ENCODE measurements around the gene ARHGAP40. TPM values are rescaled to one million over a fixed set of nuclear protein-coding genes. Genes with fewer than 3 reads are reported as not detected.

ARHGAP40 gene
- total and polyA plus RNA-seq, 9 of the 15 experiments (the other 6 are each of a cell fraction or from before 2014, with no cell fraction given): not detected

DNA sequence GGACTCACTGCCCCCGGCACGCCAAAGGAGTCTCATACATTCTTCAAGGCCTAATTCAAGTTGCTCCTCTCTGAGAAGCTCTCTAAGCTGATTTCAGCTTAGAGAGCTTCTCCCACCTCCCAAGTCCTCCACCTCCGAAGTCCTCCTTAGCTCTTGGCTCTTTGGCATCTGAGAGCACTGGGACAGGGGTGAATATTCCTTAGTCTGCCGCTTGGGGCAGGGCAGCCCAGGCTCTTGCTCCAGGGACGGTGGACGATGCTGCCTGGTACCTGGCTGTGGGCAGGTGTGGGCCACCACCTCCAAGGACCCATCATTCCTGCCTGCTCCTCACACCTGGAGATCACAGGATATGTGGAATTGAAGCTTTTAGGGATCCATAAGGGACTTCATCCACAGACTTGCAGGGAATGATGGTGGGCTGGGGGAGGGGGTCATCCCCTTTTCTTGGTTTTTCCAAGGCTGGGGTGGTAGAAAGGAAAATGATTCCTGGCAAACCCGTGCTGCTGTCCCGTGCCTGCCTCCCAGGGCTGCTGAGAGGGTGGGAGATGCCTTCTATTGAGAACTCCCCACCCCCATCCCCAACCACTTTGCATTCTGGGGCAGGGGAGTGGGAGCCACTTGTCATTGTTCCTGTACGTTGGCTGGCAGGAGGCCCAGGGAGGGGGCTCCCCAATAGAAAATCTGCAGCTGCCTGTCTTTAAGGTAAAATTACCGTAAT, 57.4 kb downstream of the ARHGAP40 start (continued):
- TF ChIP-seq, protein P1, sequence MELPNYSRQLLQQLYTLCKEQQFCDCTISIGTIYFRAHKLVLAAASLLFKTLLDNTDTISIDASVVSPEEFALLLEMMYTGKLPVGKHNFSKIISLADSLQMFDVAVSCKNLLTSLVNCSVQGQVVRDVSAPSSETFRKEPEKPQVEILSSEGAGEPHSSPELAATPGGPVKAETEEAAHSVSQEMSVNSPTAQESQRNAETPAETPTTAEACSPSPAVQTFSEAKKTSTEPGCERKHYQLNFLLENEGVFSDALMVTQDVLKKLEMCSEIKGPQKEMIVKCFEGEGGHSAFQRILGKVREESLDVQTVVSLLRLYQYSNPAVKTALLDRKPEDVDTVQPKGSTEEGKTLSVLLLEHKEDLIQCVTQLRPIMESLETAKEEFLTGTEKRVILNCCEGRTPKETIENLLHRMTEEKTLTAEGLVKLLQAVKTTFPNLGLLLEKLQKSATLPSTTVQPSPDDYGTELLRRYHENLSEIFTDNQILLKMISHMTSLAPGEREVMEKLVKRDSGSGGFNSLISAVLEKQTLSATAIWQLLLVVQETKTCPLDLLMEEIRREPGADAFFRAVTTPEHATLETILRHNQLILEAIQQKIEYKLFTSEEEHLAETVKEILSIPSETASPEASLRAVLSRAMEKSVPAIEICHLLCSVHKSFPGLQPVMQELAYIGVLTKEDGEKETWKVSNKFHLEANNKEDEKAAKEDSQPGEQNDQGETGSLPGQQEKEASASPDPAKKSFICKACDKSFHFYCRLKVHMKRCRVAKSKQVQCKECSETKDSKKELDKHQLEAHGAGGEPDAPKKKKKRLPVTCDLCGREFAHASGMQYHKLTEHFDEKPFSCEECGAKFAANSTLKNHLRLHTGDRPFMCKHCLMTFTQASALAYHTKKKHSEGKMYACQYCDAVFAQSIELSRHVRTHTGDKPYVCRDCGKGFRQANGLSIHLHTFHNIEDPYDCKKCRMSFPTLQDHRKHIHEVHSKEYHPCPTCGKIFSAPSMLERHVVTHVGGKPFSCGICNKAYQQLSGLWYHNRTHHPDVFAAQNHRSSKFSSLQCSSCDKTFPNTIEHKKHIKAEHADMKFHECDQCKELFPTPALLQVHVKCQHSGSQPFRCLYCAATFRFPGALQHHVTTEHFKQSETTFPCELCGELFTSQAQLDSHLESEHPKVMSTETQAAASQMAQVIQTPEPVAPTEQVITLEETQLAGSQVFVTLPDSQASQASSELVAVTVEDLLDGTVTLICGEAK (IDR thresholded peaks at IDR 0.05): no peak
- TF ChIP-seq, protein P1 (CRISPR knock-in tag; IDR thresholded peaks at IDR 0.05): 0 out of 2 replicates have a peak, but pooled peaks have one; percentile 14
- TF ChIP-seq ZNF778 (CRISPR knock-in tag; IDR thresholded peaks at IDR 0.05): no peak
- TF ChIP-seq, protein P2, sequence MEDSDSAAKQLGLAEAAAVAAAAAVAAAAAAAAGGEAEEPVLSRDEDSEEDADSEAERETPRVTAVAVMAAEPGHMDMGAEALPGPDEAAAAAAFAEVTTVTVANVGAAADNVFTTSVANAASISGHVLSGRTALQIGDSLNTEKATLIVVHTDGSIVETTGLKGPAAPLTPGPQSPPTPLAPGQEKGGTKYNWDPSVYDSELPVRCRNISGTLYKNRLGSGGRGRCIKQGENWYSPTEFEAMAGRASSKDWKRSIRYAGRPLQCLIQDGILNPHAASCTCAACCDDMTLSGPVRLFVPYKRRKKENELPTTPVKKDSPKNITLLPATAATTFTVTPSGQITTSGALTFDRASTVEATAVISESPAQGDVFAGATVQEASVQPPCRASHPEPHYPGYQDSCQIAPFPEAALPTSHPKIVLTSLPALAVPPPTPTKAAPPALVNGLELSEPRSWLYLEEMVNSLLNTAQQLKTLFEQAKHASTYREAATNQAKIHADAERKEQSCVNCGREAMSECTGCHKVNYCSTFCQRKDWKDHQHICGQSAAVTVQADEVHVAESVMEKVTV (CRISPR knock-in tag; IDR thresholded peaks at IDR 0.05): 0 out of 2 replicates have a peak, but pooled peaks have one; percentile 19
- TF ChIP-seq, protein P3, sequence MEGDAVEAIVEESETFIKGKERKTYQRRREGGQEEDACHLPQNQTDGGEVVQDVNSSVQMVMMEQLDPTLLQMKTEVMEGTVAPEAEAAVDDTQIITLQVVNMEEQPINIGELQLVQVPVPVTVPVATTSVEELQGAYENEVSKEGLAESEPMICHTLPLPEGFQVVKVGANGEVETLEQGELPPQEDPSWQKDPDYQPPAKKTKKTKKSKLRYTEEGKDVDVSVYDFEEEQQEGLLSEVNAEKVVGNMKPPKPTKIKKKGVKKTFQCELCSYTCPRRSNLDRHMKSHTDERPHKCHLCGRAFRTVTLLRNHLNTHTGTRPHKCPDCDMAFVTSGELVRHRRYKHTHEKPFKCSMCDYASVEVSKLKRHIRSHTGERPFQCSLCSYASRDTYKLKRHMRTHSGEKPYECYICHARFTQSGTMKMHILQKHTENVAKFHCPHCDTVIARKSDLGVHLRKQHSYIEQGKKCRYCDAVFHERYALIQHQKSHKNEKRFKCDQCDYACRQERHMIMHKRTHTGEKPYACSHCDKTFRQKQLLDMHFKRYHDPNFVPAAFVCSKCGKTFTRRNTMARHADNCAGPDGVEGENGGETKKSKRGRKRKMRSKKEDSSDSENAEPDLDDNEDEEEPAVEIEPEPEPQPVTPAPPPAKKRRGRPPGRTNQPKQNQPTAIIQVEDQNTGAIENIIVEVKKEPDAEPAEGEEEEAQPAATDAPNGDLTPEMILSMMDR (IDR thresholded peaks at IDR 0.05 in 2 of 3, conservative IDR thresholded peaks at IDR 0.05 in 1 of 3; ENCODE audit: insufficient read depth in 2 of 3, low read depth in 1 of 3, low read length in 3 of 3): peak; percentile 81 to 86 (median 81)
- 0 out of 2 replicates have a peak, but pooled peaks have one; percentile 30 for TF ChIP-seq KLF16 (IDR thresholded peaks at IDR 0.05)
- TF ChIP-seq ATF1 (CRISPR knock-in tag; IDR thresholded peaks at IDR 0.05): no peak
- no peak for TF ChIP-seq ATF1 (tag; IDR thresholded peaks at IDR 0.05)
- TF ChIP-seq SMC3 (conservative IDR thresholded peaks at IDR 0.05; ENCODE audit: insufficient read depth, low read depth, low read length): peak; percentile 30; the same call in 1 of the 2 replicates
- TF ChIP-seq CTBP1 (IDR thresholded peaks at IDR 0.05; ENCODE audit: borderline replicate concordance): peak; percentile 54; the same call in 1 of the 2 replicates
- TF ChIP-seq ZNF445 (CRISPR knock-in tag; IDR thresholded peaks at IDR 0.05; ENCODE audit: low read depth): no peak
- peak; percentile 46; the same call in 1 of the 2 replicates for TF ChIP-seq ZEB2 (IDR thresholded peaks at IDR 0.05)
- TF ChIP-seq RAD21 (CRISPR knock-in tag; conservative IDR thresholded peaks at IDR 0.05 in 1 of 2, IDR thresholded peaks at IDR 0.05 in 1 of 2): peak; percentile 44 to 73
- no peak for TF ChIP-seq PTTG1 (tag; IDR thresholded peaks at IDR 0.05; ENCODE audit: low read depth)
- TF ChIP-seq ZC3H4 (CRISPR knock-in tag; IDR thresholded peaks at IDR 0.05; ENCODE audit: borderline replicate concordance): no peak
- TF ChIP-seq RB1 (IDR thresholded peaks at IDR 0.05; ENCODE audit: low read depth): 0 out of 2 replicates have a peak, but pooled peaks have one; percentile 29

Data from K562 (cell line).